ENCODE data around the gene CIPC. TPM values are rescaled to one million over a fixed set of nuclear protein-coding genes. Genes with fewer than 3 reads are reported as not detected.

The CIPC gene
- total and polyA plus RNA-seq, 2 experiments from 2014 or later, result 9.6 to 29.6 TPM

- Histone ChIP-seq H3K4me2 (no peak overlapping the region), H3K9me2 (replicated peaks; ENCODE audit: insufficient read depth) (no peaks in the 10 kb centered on the region), H3K9me3 (ENCODE audit: low read depth) (no peaks in the 10 kb centered on the region), H3K27ac (no peak overlapping the region), H3K27me3 (no peaks in the 10 kb centered on the region), H2AFZ (no peak overlapping the region), H3K79me2 (no peaks in the 10 kb centered on the region), H4K20me1 (ENCODE audit: insufficient read depth, poor library complexity, severe bottlenecking) (no peaks in the 10 kb centered on the region), H3K4me1 (ENCODE audit: insufficient read depth) (no peaks in the 10 kb centered on the region), H3K4me3 (no peak overlapping the region), H3K36me3 (replicated peaks; ENCODE audit: insufficient read depth, low read depth) (no peaks in the 10 kb centered on the region)
- TF ChIP-seq EZH2 (IDR thresholded peaks at IDR 0.05; ENCODE audit: borderline replicate concordance), result no peak
- no peak for TF ChIP-seq EZH2phosphoT487 (IDR thresholded peaks at IDR 0.05; ENCODE audit: low read depth, severe bottlenecking, unreplicated experiment)
- TF ChIP-seq CTCF (IDR thresholded peaks at IDR 0.05; ENCODE audit: poor library complexity), result no peak
- WGBS (ENCODE audit: low lambda C conversion rate, missing lambda C conversion rate), result 80% methylated on average over 2 of the region's 2 CpGs
- no peak for DNase-seq (ENCODE audit: low spot score)
These were observed 18.2 kb downstream of the CIPC start for GRCh38 chr14:77116172-77116817.

DNA sequence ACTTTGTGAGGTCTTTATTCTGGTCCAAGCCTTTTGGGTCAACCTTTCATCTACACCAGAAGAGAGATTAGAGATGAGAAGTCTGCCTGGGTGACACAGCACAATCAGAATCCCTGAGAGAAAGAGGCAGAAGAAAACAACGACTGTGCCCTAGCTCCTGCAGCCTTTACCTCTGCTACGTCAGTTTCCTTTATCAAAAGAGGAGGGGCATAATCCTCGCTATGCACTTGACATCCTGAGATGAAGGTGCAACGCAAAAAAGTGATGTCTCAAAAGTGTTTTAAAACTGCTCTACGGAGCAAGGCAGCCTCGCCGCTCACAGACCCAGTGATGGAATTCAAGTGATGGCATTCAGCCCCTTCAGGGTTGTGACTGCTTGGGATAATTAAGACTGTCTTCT is 21.8 kb downstream of the CIPC start:
- WGBS (ENCODE audit: low lambda C conversion rate, missing lambda C conversion rate), result 96% methylated on average over 7 of the region's 7 CpGs
- Histone ChIP-seq H4K20me1 (ENCODE audit: insufficient read depth, poor library complexity, severe bottlenecking) (no peaks in the 10 kb centered on the region), H3K4me2 (no peak overlapping the region), H3K79me2 (no peaks in the 10 kb centered on the region), H3K9me2 (replicated peaks; ENCODE audit: insufficient read depth) (no peaks in the 10 kb centered on the region), H3K27ac (no peak overlapping the region), H2AFZ (no peak overlapping the region), H3K4me1 (ENCODE audit: insufficient read depth) (peaks cover 18% of the 10 kb centered on the region), H3K9me3 (ENCODE audit: low read depth) (no peaks in the 10 kb centered on the region), H3K4me3 (no peak overlapping the region), H3K27me3 (peaks cover 3% of the 10 kb centered on the region), H3K36me3 (replicated peaks; ENCODE audit: insufficient read depth, low read depth) (no peaks in the 10 kb centered on the region)
- TF ChIP-seq CTCF (IDR thresholded peaks at IDR 0.05; ENCODE audit: poor library complexity), result no peak
- TF ChIP-seq EZH2 (IDR thresholded peaks at IDR 0.05; ENCODE audit: borderline replicate concordance), result no peak
- TF ChIP-seq EZH2phosphoT487 (IDR thresholded peaks at IDR 0.05; ENCODE audit: low read depth, severe bottlenecking, unreplicated experiment), result no peak
- DNase-seq (ENCODE audit: low spot score), result no peak

GRCh38 chr14:77120771-77121743 is 23.0 kb downstream of the CIPC start:
- peaks cover 21% of the 10 kb centered on the region for H3K4me1 ChIP-seq (ENCODE audit: insufficient read depth)

More at GRCh38 chr14:77120771-77121743, 23.0 kb downstream of the CIPC start:
- no peaks in the 10 kb centered on the region for H3K79me2 ChIP-seq
- H3K36me3 ChIP-seq (replicated peaks; ENCODE audit: insufficient read depth, low read depth), result no peaks in the 10 kb centered on the region
- peaks cover 13% of the 10 kb centered on the region for H3K27me3 ChIP-seq
- no peaks in the 10 kb centered on the region for H3K9me3 ChIP-seq (ENCODE audit: low read depth)
- 79% methylated on average over 9 of the region's 9 CpGs for WGBS (ENCODE audit: low lambda C conversion rate, missing lambda C conversion rate)
- no peak overlapping the region for H3K4me3 ChIP-seq
- DNase-seq (ENCODE audit: low spot score), result no peak
- H3K27ac ChIP-seq, result no peak overlapping the region
- TF ChIP-seq EZH2 (IDR thresholded peaks at IDR 0.05; ENCODE audit: borderline replicate concordance) (no peak), CTCF (IDR thresholded peaks at IDR 0.05; ENCODE audit: poor library complexity) (no peak), EZH2phosphoT487 (IDR thresholded peaks at IDR 0.05; ENCODE audit: low read depth, severe bottlenecking, unreplicated experiment) (no peak)
- H2AFZ ChIP-seq, result no peak overlapping the region
- H4K20me1 ChIP-seq (ENCODE audit: insufficient read depth, poor library complexity, severe bottlenecking), result no peaks in the 10 kb centered on the region
- H3K4me2 ChIP-seq, result no peak overlapping the region
- H3K9me2 ChIP-seq (replicated peaks; ENCODE audit: insufficient read depth), result no peaks in the 10 kb centered on the region
